GM18505 (cell line): ENCODE data around the gene ADAMTS7.
A peak's percentile ranks its signal among the peaks of the same experiment; 100 is the strongest.

ENCODE experiments used
- ATAC-seq: cut with Tn5 transposase; IDR thresholded peaks from one replicate; pipeline ENCODE4 v1.9.1; 2021; ENCODE audit not compliant: unreplicated experiment
- POLR2A ChIP-seq: IDR thresholded peaks from 4 replicates; pipeline ENCODE4 v1.6.1; 2011; ENCODE audit warnings: borderline replicate concordance; ENCODE audit not compliant: insufficient read depth, insufficient read length; ENCODE audit errors: extremely low read depth

Gene ADAMTS7

DNA sequence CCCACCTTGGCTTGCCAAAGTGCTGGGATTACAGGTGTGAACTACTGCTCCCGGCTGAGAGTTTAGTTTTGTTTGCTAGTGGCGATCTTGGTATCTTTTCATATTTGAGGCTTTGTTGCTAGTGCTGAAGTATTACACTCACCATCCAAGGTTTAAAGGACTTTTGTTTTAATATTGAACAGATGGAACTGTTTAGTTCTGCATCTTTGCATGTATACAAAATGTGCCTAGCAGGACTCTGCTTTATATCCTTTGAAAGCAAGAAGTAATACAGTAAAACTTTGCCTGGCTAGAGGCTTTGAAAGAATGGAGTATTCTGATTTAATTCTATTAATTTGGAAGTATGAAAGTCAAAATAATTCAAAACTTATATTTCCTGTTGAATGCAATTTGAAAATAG, 92.4 kb downstream of the ADAMTS7 start:
- ATAC-seq: no peak
- TF ChIP-seq POLR2A: no peak

DNA sequence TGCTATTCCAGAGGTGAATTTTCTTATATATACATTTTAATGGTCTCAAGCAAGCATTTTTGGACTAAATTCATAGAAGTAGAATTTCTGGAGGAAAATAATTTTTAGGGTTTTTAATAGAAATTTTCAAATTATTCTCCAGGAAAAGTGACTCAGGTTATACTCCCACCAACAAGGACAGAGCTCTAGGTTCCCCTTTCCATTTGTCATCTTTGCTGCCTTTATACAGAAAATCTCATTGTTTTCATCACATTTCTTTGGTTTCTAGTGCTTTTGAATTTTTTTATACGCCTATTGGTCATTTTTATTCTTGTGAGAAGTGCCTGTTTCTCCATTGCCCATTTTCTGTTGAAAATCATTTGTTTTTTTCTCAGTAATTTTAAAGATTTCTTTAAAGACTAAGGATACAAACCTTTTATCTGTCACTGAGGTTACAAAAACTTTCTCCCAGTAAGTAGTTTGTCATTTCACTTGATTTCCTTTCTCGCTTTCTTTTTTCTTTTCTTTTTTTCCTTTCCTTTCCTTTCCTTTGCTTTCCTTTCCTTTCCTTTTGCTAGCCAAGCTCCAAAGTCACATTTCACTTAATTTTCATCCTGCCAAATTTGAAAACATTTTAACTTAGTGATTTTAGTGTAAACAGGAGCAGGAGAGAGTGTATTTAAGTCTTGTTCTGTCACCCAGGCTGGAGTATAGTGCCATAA, 93.2 kb downstream of the ADAMTS7 start:
- ATAC-seq: no peak
- TF ChIP-seq POLR2A: no peak

DNA sequence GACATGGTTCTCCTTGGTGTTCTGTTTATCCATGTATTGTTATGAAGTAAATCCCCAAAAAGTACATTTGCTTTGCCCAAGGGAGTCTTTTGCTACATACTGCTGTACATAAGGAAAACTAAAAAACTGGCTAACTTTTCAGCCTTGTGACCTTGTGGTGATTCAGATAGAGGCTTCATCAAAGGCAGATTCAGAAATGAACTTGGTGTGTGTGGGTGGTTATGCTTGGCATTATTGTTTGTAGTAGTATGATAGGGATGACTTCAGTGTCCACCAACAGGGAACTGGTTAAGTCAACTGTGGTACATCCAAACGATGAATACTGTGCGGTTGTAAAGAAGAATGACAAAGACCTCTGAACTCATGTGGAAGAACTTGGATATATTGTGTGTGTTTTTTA, 94.6 kb downstream of the ADAMTS7 start:
- TF ChIP-seq POLR2A: no peak
- ATAC-seq: no peak

DNA sequence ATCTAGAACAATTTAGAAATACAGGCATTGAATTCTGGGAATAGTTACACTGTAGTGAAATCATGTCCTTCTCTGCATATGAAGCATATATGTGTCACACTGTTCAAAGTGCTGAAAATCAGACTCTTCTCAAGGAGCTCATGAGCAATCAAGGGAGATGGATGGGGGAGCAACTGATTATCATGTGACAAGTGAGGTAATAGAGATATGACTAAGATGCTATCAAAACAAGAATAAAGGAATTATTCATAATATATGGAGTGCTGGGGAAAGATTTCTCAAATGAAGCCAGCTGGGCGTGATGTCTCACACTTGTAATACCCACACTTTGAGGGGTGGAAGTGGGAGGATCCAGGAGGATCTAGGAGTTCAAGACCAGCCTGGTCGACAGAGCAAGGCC, 95.3 kb downstream of the ADAMTS7 start:
- ATAC-seq: no peak
- TF ChIP-seq POLR2A: no peak

DNA sequence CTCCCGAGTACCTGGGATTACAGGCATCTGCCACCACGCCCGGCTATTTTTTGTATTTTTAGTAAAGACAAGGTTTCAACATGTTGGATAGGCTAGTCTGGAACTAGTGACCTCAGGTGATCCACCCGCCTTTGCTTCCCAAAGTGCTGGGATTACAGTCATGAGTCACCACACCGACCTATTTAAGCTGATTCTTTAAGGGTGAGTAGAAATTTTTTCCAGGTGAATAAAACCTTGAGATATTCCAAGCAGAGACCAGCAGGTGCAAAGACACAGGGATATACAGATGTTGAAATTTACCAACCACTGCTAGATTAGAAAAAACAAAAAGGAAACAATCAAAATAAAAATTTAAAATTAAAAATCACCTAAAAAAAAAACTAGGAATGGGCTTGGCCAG, 95.8 kb downstream of the ADAMTS7 start:
- no peak for TF ChIP-seq POLR2A
- no peak for ATAC-seq

DNA sequence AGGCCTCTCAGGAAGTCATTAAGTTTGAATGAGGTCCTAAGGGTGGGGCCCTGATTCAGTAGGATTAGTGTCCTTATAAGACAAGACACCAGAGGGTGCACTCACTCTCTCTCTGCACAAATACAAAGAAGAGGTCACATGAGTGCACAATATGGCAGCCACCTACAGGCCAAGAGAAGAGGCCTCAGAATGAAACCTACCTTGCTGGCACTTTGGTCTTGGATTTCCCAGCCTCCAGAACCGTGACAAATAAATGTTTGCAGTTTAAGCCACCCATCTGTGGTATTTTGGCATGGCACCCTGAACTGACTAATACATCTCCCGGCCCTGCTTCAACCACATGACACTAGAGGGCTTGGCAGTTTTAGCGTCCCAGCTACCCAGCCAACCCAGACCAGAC, 96.4 kb downstream of the ADAMTS7 start:
- no peak for ATAC-seq
- TF ChIP-seq POLR2A: no peak

DNA sequence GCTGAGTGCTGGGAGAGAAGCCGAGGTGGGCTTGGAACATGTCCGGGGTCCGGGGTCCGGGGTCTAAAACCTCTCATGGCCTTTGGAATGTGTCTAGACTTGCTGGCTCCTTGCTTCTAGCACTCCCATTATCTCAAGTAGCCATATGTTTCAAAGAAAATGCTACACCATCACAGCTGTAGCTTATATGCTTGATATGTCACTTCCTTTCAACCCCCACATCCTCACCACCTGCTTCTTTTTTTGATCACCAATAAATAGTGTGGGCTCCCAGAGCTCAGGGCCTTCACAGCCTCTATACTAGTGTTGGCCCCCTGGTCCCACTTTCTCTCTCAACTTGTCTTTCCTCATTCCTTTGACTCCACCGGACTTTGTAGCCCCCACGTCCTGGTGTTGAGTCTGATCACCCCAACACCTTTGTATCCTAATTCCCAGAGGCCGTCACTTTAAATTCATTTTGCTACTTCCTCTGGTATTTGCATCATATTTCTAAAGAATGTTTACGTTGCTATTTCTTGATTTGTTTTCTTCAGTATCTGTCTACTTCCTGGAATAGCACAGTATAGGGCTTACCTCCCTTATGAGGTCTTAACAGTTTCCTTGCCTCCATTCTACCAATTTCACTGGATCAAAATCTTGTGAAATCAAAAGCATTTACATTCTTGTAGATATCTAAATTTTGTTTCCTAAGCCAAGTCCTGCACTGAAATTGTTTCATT, 98.3 kb downstream of the ADAMTS7 start:
- TF ChIP-seq POLR2A: no peak
- no peak for ATAC-seq

DNA sequence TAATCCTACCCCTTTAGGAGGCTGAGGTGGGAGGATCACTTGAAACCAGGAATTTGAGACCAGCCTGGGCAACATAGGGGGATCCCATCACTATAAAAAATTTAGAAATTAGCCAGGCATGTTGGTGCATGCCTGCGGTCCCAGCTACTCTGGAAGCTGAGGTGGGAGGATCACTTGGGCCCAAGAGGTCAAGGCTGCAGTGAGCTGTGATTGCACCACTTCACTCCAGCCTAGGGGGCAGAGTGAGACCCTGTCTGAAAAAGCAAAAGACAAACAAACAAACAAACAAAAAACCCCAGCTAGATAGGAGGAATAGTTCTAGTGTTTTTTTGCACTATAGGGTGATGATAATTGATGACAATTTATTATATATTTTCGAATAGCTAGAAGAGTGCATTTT, 99.6 kb downstream of the ADAMTS7 start:
- ATAC-seq: no peak
- no peak for TF ChIP-seq POLR2A

DNA sequence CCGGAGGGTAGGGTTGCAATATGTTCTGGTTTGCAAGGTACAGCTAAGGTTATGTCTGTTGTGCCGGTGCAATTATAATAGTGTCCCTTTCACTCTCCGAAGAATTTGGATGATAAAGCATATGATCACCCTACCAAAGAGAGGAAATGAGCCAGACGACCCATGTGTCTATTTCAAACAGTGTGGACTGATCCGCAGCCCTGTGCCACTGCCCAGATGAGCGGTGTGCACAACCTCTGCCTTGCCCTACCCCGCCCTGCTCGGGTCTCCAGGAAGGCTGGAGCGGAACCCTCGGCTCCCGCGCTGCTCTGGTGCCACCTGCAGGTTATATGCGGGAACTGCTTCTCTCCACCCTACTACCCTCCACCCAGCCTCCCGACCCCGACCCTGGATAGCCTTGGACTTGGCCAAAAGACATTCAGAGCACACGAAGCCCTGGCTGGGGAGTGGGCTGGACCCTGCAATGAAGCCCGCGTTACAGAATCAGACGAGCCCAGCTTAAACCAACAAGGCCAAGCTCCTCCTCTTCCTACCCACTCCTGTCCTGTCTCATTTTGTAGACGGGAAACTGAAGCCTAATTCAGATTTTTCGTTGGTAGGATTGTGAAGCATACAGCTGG, 101.9 kb downstream of the ADAMTS7 start:
- ATAC-seq: peak; percentile 69
- no peak for TF ChIP-seq POLR2A
